ENCODE measurements around the gene IL4R.

DNA sequence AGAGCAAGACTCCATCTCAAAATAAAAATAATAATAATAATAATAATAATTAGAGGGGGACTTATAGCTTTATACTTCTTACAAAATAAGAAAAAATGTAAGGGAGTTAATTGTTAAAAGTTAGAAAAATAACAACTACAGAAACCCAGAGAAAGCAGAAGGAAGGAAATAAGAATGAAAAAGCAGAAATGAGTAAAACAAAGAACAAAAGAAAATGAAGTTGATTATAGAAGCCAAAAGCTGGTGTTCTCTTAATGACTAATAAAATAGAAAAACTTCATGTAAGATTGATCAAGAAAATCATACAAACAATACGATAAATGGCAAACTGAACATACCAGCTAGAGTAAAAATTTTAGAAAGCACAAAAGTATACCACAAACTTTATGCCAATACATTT lies 38.4 kb upstream of the IL4R start:
- TF ChIP-seq, protein P1, sequence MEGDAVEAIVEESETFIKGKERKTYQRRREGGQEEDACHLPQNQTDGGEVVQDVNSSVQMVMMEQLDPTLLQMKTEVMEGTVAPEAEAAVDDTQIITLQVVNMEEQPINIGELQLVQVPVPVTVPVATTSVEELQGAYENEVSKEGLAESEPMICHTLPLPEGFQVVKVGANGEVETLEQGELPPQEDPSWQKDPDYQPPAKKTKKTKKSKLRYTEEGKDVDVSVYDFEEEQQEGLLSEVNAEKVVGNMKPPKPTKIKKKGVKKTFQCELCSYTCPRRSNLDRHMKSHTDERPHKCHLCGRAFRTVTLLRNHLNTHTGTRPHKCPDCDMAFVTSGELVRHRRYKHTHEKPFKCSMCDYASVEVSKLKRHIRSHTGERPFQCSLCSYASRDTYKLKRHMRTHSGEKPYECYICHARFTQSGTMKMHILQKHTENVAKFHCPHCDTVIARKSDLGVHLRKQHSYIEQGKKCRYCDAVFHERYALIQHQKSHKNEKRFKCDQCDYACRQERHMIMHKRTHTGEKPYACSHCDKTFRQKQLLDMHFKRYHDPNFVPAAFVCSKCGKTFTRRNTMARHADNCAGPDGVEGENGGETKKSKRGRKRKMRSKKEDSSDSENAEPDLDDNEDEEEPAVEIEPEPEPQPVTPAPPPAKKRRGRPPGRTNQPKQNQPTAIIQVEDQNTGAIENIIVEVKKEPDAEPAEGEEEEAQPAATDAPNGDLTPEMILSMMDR (IDR thresholded peaks at IDR 0.05): no peak
- no peak for TF ChIP-seq POLR2A (IDR thresholded peaks at IDR 0.05)
